HepG2 (cell line): ENCODE data around the gene CCDC34. TPM values are rescaled to one million over a fixed set of nuclear protein-coding genes. Genes with fewer than 3 reads are reported as not detected.

Source experiments
- DR1 ChIP-seq: sonication (generic); formaldehyde crosslinking; IDR thresholded peaks from 2 replicates; pipeline ENCODE4 v1.8.0; 2021; ENCODE audit warnings: mild to moderate bottlenecking, missing genetic modification reagents, inconsistent platforms
- ETV6 ChIP-seq: sonication (generic); formaldehyde crosslinking; conservative IDR thresholded peaks from 2 replicates; pipeline ENCODE4 v1.4.0; 2020; ENCODE audit warnings: missing genetic modification reagents
- GABPA ChIP-seq, 2 experiments: IDR thresholded peaks; 2 replicates each; pipeline ENCODE4 v1.6.1; 2011 to 2016; ENCODE audit warnings: low read depth in 2 of 2, low read length in 1 of 2, missing biosample characterization in 1 of 2, missing genetic modification characterization in 1 of 2
- HCFC1 ChIP-seq: fragments of 150-350 bp; IDR thresholded peaks from 2 replicates; pipeline ENCODE4 v1.6.1; 2014; ENCODE audit warnings: low read depth, low read length
- HOXA5 ChIP-seq: sonication (generic); formaldehyde crosslinking; IDR thresholded peaks from 2 replicates; pipeline ENCODE4 v1.4.0; 2020; ENCODE audit warnings: missing genetic modification reagents
- IRF2 ChIP-seq: IDR thresholded peaks from 2 replicates; pipeline ENCODE4 v1.6.1; 2018; ENCODE audit warnings: missing genetic modification reagents, missing compliant biosample characterization
- ISL2 ChIP-seq: sonication (generic); formaldehyde crosslinking; IDR thresholded peaks from 2 replicates; pipeline ENCODE4 v1.5.0; 2020; ENCODE audit warnings: missing genetic modification reagents
- JARID2 ChIP-seq: sonication (generic); formaldehyde crosslinking; IDR thresholded peaks from 2 replicates; pipeline ENCODE4 v1.8.1; 2023; ENCODE audit warnings: missing genetic modification reagents, inconsistent platforms; ENCODE audit not compliant: insufficient replicate concordance
- KDM3A ChIP-seq: IDR thresholded peaks from 2 replicates; pipeline ENCODE4 v1.6.1; 2018; ENCODE audit warnings: low read depth, missing compliant biosample characterization
- KLF6 ChIP-seq: IDR thresholded peaks from 2 replicates; pipeline ENCODE4 v1.8.0; 2016; ENCODE audit warnings: missing biosample characterization, missing genetic modification reagents
- KLF9 ChIP-seq: IDR thresholded peaks from 2 replicates; pipeline ENCODE4 v1.6.1; 2016; ENCODE audit warnings: low read depth
- LCORL ChIP-seq, 2 experiments: fragments of 450-650 bp in 1 of 2; sonication (generic) in 1 of 2; formaldehyde crosslinking in 1 of 2; IDR thresholded peaks; 2 replicates each; pipeline versions ENCODE4 v1.5.0 to v1.6.1; 2017 to 2020; ENCODE audit warnings: antibody characterized with exemption in 1 of 2, missing genetic modification reagents in 1 of 2
- MXD4 ChIP-seq: IDR thresholded peaks from 2 replicates; pipeline ENCODE4 v1.6.1; 2016; ENCODE audit warnings: mild to moderate bottlenecking, missing biosample characterization, missing genetic modification reagents
- MZF1 ChIP-seq: sonication (generic); formaldehyde crosslinking; IDR thresholded peaks from 2 replicates; pipeline ENCODE4 v1.8.1; 2023; ENCODE audit warnings: mild to moderate bottlenecking, missing genetic modification reagents, borderline replicate concordance
- PAX8 ChIP-seq: sonication (generic); formaldehyde crosslinking; IDR thresholded peaks from 2 replicates; pipeline ENCODE4 v1.8.0; 2022; ENCODE audit warnings: mild to moderate bottlenecking, missing genetic modification reagents, borderline replicate concordance
- PCBP2 ChIP-seq: fragments of 200-400 bp; formaldehyde crosslinking; optimal IDR thresholded peaks from 2 replicates; pipeline ENCODE3; 2018; ENCODE audit warnings: low read length, low read depth; ENCODE audit not compliant: poor library complexity, severe bottlenecking
- PPARG ChIP-seq: conservative IDR thresholded peaks from 2 replicates; pipeline ENCODE4 v1.6.1; 2016; ENCODE audit warnings: missing biosample characterization, missing genetic modification reagents
- RFXAP ChIP-seq: sonication (generic); formaldehyde crosslinking; IDR thresholded peaks from 2 replicates; pipeline ENCODE4 v1.4.0; 2020; ENCODE audit warnings: missing genetic modification reagents, borderline replicate concordance
- SOX6 ChIP-seq, 2 experiments: fragments of 450-650 bp in 1 of 2; sonication (generic) in 1 of 2; formaldehyde crosslinking in 1 of 2; IDR thresholded peaks; 2 replicates each; pipeline versions ENCODE4 v1.4.0 to v1.6.1; 2017 to 2020; ENCODE audit warnings: antibody characterized with exemption in 1 of 2, mild to moderate bottlenecking in 1 of 2, missing genetic modification reagents in 1 of 2
- SP5 ChIP-seq: IDR thresholded peaks from 2 replicates; pipeline ENCODE4 v1.6.1; 2016; ENCODE audit warnings: low read depth, borderline replicate concordance
- SRY ChIP-seq: sonication (generic); formaldehyde crosslinking; IDR thresholded peaks from 2 replicates; pipeline ENCODE4 v1.8.0; 2022; ENCODE audit warnings: mild to moderate bottlenecking, missing genetic modification reagents
- U2AF2 ChIP-seq: fragments of 200-400 bp; formaldehyde crosslinking; IDR thresholded peaks from 2 replicates; pipeline ENCODE4 v1.6.1; 2017; ENCODE audit warnings: low read depth, mild to moderate bottlenecking, low read length
- ZFY ChIP-seq: sonication (generic); formaldehyde crosslinking; IDR thresholded peaks from 2 replicates; pipeline ENCODE4 v1.4.0; 2020; ENCODE audit warnings: missing genetic modification reagents
- ZMYM3 ChIP-seq: sonication (generic); formaldehyde crosslinking; IDR thresholded peaks from 2 replicates; pipeline ENCODE4 v1.5.1; 2020; ENCODE audit warnings: mild to moderate bottlenecking, missing genetic modification reagents
- ZNF274 ChIP-seq: sonication (generic); formaldehyde crosslinking; IDR thresholded peaks from 2 replicates; pipeline ENCODE4 v1.5.1; 2020; ENCODE audit warnings: mild to moderate bottlenecking, missing genetic modification reagents
- polyA plus RNA-seq, 8 experiments: library from polyadenylated mRNA; depleted of rRNA in 3 of 8; stranded (reverse) in 7 of 8; unstranded in 1 of 8; fragments of >200 nt; fragmentation: Illumina TruSeq in 4 of 8; extraction: Trizol in 4 of 8; gene quantifications; 2 replicates each; pipeline versions ENCODE4 v1.2.1 to v1.2.3, GENCODE V29; 2011 to 2016; ENCODE audit warnings: low read depth in 4 of 8, missing spikeins in 1 of 8, mixed read lengths in 1 of 8; ENCODE audit not compliant: insufficient read depth in 1 of 8
- total RNA-seq, 5 experiments: library from RNA; depleted of rRNA; stranded (reverse); fragments of >200 nt; fragmentation: Illumina TruSeq; extraction: Trizol; gene quantifications; 2 replicates each; pipeline ENCODE4 v1.2.3, GENCODE V29; 2016; ENCODE audit warnings: low read depth in 1 of 5
- TF ChIP-seq, protein P1 (sequence below): sonication (generic); formaldehyde crosslinking; conservative IDR thresholded peaks from 2 replicates; pipeline ENCODE4 v1.8.0; 2022; ENCODE audit warnings: mild to moderate bottlenecking, moderate library complexity, missing genetic modification reagents
- TF ChIP-seq, protein P2 (sequence below): sonication (generic); formaldehyde crosslinking; IDR thresholded peaks from 2 replicates; pipeline ENCODE4 v1.4.0; 2020; ENCODE audit warnings: missing genetic modification reagents

CCDC34 gene
- total and polyA plus RNA-seq, 2 of the 13 experiments (the other 11 are each of a cell fraction or from before 2014, with no cell fraction given) = 7.6 to 34.3 TPM

- TF ChIP-seq, protein P1, sequence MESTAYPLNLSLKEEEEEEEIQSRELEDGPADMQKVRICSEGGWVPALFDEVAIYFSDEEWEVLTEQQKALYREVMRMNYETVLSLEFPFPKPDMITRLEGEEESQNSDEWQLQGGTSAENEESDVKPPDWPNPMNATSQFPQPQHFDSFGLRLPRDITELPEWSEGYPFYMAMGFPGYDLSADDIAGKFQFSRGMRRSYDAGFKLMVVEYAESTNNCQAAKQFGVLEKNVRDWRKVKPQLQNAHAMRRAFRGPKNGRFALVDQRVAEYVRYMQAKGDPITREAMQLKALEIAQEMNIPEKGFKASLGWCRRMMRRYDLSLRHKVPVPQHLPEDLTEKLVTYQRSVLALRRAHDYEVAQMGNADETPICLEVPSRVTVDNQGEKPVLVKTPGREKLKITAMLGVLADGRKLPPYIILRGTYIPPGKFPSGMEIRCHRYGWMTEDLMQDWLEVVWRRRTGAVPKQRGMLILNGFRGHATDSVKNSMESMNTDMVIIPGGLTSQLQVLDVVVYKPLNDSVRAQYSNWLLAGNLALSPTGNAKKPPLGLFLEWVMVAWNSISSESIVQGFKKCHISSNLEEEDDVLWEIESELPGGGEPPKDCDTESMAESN = peak; percentile 78
- TF ChIP-seq PAX8 (CRISPR knock-in tag) (no peak; the same call in 1 of the 2 replicates), LCORL (IDR thresholded peaks at IDR 0.05) (no peak), LCORL (CRISPR knock-in tag; IDR thresholded peaks at IDR 0.05) (peak; percentile 34; the same call in 1 of the 2 replicates), DR1 (CRISPR knock-in tag) (peak; percentile 61), ZFY (CRISPR knock-in tag) (peak; percentile 93), PPARG (CRISPR knock-in tag) (peak; percentile 72), RFXAP (CRISPR knock-in tag) (peak; percentile 98), ZNF274 (peak; percentile 75; the same call in 1 of the 2 replicates), JARID2 (CRISPR knock-in tag) (peak; percentile 65), KDM3A (no peak; the same call in none of the 2 replicates), GABPA (IDR thresholded peaks at IDR 0.05; ENCODE audit: low read depth, low read length) (no peak), GABPA (CRISPR knock-in tag; IDR thresholded peaks at IDR 0.05; ENCODE audit: low read depth) (no peak), IRF2 (CRISPR knock-in tag) (peak; percentile 90), KLF9 (CRISPR knock-in tag) (0 out of 2 replicates have a peak, but pooled peaks have one; percentile 73), ISL2 (CRISPR knock-in tag) (peak; percentile 85), U2AF2 (peak; percentile 95), ETV6 (CRISPR knock-in tag) (no peak), HOXA5 (CRISPR knock-in tag) (peak; percentile 96), SOX6 (IDR thresholded peaks at IDR 0.05) (no peak), SOX6 (CRISPR knock-in tag; IDR thresholded peaks at IDR 0.05) (peak; percentile 61), MZF1 (CRISPR knock-in tag) (no peak), PCBP2 (no peak), HCFC1 (0 out of 2 replicates have a peak, but pooled peaks have one; percentile 37), MXD4 (CRISPR knock-in tag) (peak; percentile 88), SP5 (CRISPR knock-in tag) (0 out of 2 replicates have a peak, but pooled peaks have one; percentile 37), KLF6 (CRISPR knock-in tag) (peak; percentile 85), SRY (CRISPR knock-in tag) (peak; percentile 47; the same call in 1 of the 2 replicates), ZMYM3 (peak; percentile 70)
- TF ChIP-seq, protein P2, sequence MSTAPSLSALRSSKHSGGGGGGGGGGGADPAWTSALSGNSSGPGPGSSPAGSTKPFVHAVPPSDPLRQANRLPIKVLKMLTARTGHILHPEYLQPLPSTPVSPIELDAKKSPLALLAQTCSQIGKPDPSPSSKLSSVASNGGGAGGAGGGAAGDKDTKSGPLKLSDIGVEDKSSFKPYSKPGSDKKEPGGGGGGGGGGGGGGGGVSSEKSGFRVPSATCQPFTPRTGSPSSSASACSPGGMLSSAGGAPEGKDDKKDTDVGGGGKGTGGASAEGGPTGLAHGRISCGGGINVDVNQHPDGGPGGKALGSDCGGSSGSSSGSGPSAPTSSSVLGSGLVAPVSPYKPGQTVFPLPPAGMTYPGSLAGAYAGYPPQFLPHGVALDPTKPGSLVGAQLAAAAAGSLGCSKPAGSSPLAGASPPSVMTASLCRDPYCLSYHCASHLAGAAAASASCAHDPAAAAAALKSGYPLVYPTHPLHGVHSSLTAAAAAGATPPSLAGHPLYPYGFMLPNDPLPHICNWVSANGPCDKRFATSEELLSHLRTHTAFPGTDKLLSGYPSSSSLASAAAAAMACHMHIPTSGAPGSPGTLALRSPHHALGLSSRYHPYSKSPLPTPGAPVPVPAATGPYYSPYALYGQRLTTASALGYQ (CRISPR knock-in tag) = peak; percentile 48; the same call in 1 of the 2 replicates
Observed at GRCh38 chr11:27362749-27363575, at the start of gene CCDC34 (continued).
